Heart right ventricle (tissue), 16 donors: ENCODE measurements around the gene PCCA. TPM values are rescaled to one million over a fixed set of nuclear protein-coding genes. Genes with fewer than 3 reads are reported as not detected.
"Not testable (repeated sequence)": the region's sequence is repeated elsewhere in the genome, so short reads cannot be mapped to it uniquely, and the experiment has no call there.

ENCODE experiments used
- ATAC-seq, 8 donors: fragments of 200-7000 bp; cut with Tn5 transposase; one replicate each; pipeline ENCODE4 v1.9.1; 2020; ENCODE audit warnings: mild to moderate bottlenecking in 8 of 8, moderate library complexity in 8 of 8, moderate number of reproducible peaks in 1 of 8
- DNase-seq, 2 donors: peaks; one replicate each; pipeline ENCODE4 v3.0.0-alpha.2; 2020
- H3K27ac ChIP-seq, 10 donors: fragments of 200-600 bp; sonication (generic) in 2 of 10; one replicate each; pipeline versions ENCODE4 v1.5.0 to v1.8.0; 2020 to 2022; ENCODE audit warnings: mild to moderate bottlenecking in 3 of 10
- H3K27me3 ChIP-seq, 7 donors: fragments of 200-600 bp; one replicate each; pipeline ENCODE4 v1.8.0; 2021 to 2022; ENCODE audit warnings: mild to moderate bottlenecking in 2 of 7
- H3K36me3 ChIP-seq, 9 donors: fragments of 200-600 bp; sonication (generic) in 1 of 9; one replicate each; pipeline versions ENCODE4 v1.5.0 to v1.8.0; 2020 to 2022; ENCODE audit warnings: mild to moderate bottlenecking in 2 of 9
- H3K4me1 ChIP-seq, 9 donors: fragments of 200-600 bp; sonication (generic) in 1 of 9; one replicate each; pipeline versions ENCODE4 v1.5.0 to v1.8.0; 2020 to 2022; ENCODE audit warnings: mild to moderate bottlenecking in 4 of 9
- H3K4me3 ChIP-seq, 10 donors: fragments of 200-600 bp; sonication (generic) in 2 of 10; one replicate each; pipeline versions ENCODE4 v1.5.0 to v1.8.0; 2020 to 2022; ENCODE audit warnings: mild to moderate bottlenecking in 7 of 10, moderate library complexity in 2 of 10
- H3K9me3 ChIP-seq, 11 donors: fragments of 200-600 bp in 10 of 11; sonication (generic) in 2 of 11; one replicate each; pipeline versions ENCODE4 v1.5.0 to v1.8.0; 2013 to 2022; ENCODE audit warnings: mild to moderate bottlenecking in 2 of 11, control low read depth in 1 of 11, moderate library complexity in 1 of 11
- WGBS, 2 donors: extraction: QIAGEN DNeasy Blood & Tissue Kit; methylation state at CpG; one replicate each; pipeline ENCODE4 v1.1.7; 2013; ENCODE audit warnings: inconsistent platforms in 1 of 2; 5-methylcytosine and 5-hydroxymethylcytosine counted together
- intact Hi-C, 10 donors: fragments of 100-400 bp; cut with DNase I; formaldehyde crosslinking; loops; one replicate each; pipeline versions ENCODE4 v1.11.1 to v1.14.2; 2022
- polyA plus RNA-seq, 2 donors: library from polyadenylated mRNA; stranded (reverse); fragments of 200-250 nt; gene quantifications; one replicate each; pipeline ENCODE4 v1.2.3, GENCODE V29; 2013
- total RNA-seq, 10 donors: library from RNA; stranded (reverse); fragmentation: NEBNext Ultra II Directional in 3 of 10; extraction: Animal tissue kit (Norgen Biotek cat#: 25700) in 3 of 10; gene quantifications; one replicate each; pipeline versions ENCODE4 v1.2.1 to v1.2.4, GENCODE V29; 2021 to 2023
- TF ChIP-seq, protein P1 (sequence below), 9 donors: fragments of 200-600 bp; sonication (generic) in 2 of 9; IDR thresholded peaks; one replicate each; pipeline versions ENCODE4 v1.5.0 to v1.8.0; 2021 to 2022; ENCODE audit warnings: antibody characterized with exemption in 9 of 9, mild to moderate bottlenecking in 5 of 9, moderate library complexity in 1 of 9
- donor health status: Arrhythmogenic right ventricular cardiomyopathy.
- donor health status: ischemic (EF 13 %, LVEDD 7.1; RV severe dilation, severe dysfunction).
- donor health status: healthy with polysubstance abuse.
- donor health status: DM: no; HTN: yes; CAD: no.
- donor health status: DM: no; HTN: no; CAD: no.
- donor health status: ischemic (EF 25% LVEDD 6.9; RV normal size, moderate dysfunction).
- donor health status: ischemic (EF 25% LVEDD 5.7; RV mildly dilated, moderate dysfunction).
- donor health status: healthy.
- donor health status: DM: yes; HTN: yes; CAD: no.
- donor health status: Ischemic cardiomyopathy.
- donor health status: ischemic (EF 35%, LVEDD 5.7; RV mildly dilated, moderate dysfunction).
- donor health status: nonischemic (EF 11% LVEDD 7.7; RV severe dilation, severe dysfunction).
- donor health status: DM: yes; HTN: yes; CAD: no.
- donor health status: PGD.
- donor health status: ischemic (EF 29% LVEDD 5.4; RV normal size, mild dysfunction).
- donor health status: nonischemic (EF 23%, LVEDD 6.1; RV moderate dilation, normal function).

Gene PCCA
- total and polyA plus RNA-seq, 12 donors, result 21.2 to 71.9 (median 60.7) TPM

- Histone ChIP-seq H3K27me3 (no peaks in the 10 kb centered on the region), H3K36me3 (peaks cover 0 to 40% (median 5%) of the 10 kb centered on the region in 9 donors), H3K4me1 (no peaks in the 10 kb centered on the region), H3K27ac (no peak overlapping the region), H3K9me3 (peaks cover 0 to 13% (median 5%) of the 10 kb centered on the region in 11 donors), H3K4me3 (no peak overlapping the region)
- WGBS, 2 donors, result 90 to 93% methylated on average over 4 of the region's 4 CpGs
- TF ChIP-seq, protein P1, sequence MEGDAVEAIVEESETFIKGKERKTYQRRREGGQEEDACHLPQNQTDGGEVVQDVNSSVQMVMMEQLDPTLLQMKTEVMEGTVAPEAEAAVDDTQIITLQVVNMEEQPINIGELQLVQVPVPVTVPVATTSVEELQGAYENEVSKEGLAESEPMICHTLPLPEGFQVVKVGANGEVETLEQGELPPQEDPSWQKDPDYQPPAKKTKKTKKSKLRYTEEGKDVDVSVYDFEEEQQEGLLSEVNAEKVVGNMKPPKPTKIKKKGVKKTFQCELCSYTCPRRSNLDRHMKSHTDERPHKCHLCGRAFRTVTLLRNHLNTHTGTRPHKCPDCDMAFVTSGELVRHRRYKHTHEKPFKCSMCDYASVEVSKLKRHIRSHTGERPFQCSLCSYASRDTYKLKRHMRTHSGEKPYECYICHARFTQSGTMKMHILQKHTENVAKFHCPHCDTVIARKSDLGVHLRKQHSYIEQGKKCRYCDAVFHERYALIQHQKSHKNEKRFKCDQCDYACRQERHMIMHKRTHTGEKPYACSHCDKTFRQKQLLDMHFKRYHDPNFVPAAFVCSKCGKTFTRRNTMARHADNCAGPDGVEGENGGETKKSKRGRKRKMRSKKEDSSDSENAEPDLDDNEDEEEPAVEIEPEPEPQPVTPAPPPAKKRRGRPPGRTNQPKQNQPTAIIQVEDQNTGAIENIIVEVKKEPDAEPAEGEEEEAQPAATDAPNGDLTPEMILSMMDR (IDR thresholded peaks at IDR 0.05), result no peak
- ATAC-seq (no peak), DNase-seq (no peak)
- intact Hi-C loops, result loop anchor here in 1 of 10 donors (10.0 kb wide), 1 partner anchor 64 kb away; the partner anchor contains the start of gene PCCA
These were observed 59.5 kb downstream of the PCCA start for GRCh38 chr13:100148422-100148821.

DNA sequence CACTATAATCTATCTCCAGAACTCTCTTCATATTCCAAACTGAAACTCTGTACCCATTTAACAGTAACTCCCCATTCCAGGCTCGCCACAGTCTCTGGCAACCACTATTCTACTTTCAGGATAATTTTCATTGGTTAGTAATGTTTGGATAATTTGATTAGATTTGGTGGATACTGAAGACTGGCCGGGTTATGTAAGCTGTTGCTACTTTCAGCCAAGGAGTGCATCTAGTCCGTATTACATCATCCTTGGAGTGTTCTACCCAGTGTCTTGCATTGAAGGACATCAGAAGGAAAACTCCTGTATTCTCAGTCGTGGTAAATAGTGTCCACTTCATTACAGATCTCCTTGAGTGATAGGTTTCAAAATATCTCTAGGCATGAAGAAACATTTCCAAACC lies 60.5 kb downstream of the PCCA start:
- ATAC-seq (no peak), DNase-seq (no peak)
- Histone ChIP-seq H3K27ac (no peak overlapping the region), H3K27me3 (no peaks in the 10 kb centered on the region), H3K4me1 (no peaks in the 10 kb centered on the region), H3K9me3 (peaks cover 0 to 13% (median 5%) of the 10 kb centered on the region in 11 donors), H3K4me3 (no peak overlapping the region), H3K36me3 (peaks cover 0 to 40% (median 5%) of the 10 kb centered on the region in 9 donors)
- intact Hi-C loops, result loop anchor here in 1 of 10 donors (10.0 kb wide), 1 partner anchor 65 kb away; the partner anchor contains the start of gene PCCA
- 76 to 81% methylated on average over 4 of the region's 4 CpGs for WGBS, 2 donors
- TF ChIP-seq, protein P1 (IDR thresholded peaks at IDR 0.05), result no peak

DNA sequence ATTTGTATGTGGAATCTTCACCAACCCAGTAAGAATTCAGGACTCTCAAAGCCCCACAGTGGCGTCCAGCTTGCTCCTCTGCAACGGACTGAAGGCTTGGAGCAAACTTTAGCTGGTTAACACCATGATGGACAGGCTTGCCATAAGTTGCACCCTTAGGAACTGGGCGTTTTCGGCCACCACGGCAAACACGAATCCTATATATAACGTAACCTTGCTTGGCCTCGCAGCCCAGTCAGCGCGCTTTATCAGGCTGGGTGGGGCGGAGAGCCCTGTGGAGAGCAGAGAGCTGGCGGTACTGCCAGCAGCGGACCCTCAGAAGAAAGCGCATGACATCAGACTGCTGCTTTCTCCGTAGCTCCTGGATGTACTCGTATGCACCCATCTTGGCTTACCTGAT lies 61.8 kb downstream of the PCCA start:
- H3K27ac ChIP-seq, result not testable (repeated sequence)
- H3K9me3 ChIP-seq, result peaks cover 0 to 13% (median 5%) of the 10 kb centered on the region in 11 donors

GRCh38 chr13:100154842-100155416 lies 66.0 kb downstream of the PCCA start:
- Histone ChIP-seq H3K4me1 (no peaks in the 10 kb centered on the region), H3K27me3 (no peaks in the 10 kb centered on the region), H3K27ac (no peak overlapping the region), H3K36me3 (peaks cover 0 to 57% (median 6%) of the 10 kb centered on the region in 9 donors), H3K4me3 (no peak overlapping the region), H3K9me3 (no peaks in the 10 kb centered on the region)
- TF ChIP-seq, protein P1 (IDR thresholded peaks at IDR 0.05), result no peak
- ATAC-seq, result no peak
- WGBS, 2 donors, result 96 to 97% methylated on average over 6 of the region's 6 CpGs
- intact Hi-C loops, result no loop called here
- DNase-seq, result no peak

More for the DNA sequence above, 61.8 kb downstream of the PCCA start:
- ATAC-seq, intact Hi-C loops, H3K4me3 ChIP-seq, H3K27me3 ChIP-seq, H3K4me1 ChIP-seq, DNase-seq: not testable (repeated sequence)
- WGBS, 2 donors, result 94 to 98% methylated on average over 16 of the region's 16 CpGs
- H3K36me3 ChIP-seq, result peaks cover 0 to 52% (median 8%) of the 10 kb centered on the region in 9 donors

DNA sequence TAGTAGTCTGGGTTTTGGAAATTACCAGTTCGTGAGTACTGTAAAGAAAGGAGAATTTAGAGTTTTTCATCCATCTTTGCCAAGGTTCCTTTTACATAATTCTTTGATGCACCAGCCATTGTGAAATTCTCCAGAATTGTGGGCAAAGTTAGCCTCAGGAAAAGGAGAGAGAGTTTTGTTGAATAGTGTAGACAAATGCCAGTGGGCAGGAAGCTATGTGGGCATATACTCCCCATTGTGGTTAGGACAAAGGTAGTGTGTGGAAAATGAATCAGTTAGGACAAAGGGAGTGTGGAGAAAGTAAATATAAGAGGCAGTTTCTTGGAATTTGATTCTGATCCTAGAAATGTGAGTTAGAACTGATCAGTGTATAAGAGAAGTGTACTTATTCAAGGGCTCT lies 67.9 kb downstream of the PCCA start:
- intact Hi-C loops, result no loop called here
- Histone ChIP-seq H3K9me3 (no peaks in the 10 kb centered on the region), H3K27ac (no peak overlapping the region), H3K4me3 (no peak overlapping the region), H3K4me1 (no peaks in the 10 kb centered on the region), H3K27me3 (no peaks in the 10 kb centered on the region), H3K36me3 (peaks cover 0 to 58% (median 6%) of the 10 kb centered on the region in 9 donors)
- WGBS, 2 donors, result 97 to 98% methylated on average over 1 of the region's 1 CpG
- TF ChIP-seq, protein P1 (IDR thresholded peaks at IDR 0.05), result no peak
- DNase-seq (no peak), ATAC-seq (no peak)
